HPDE6-E6E7 (cell line): Measurements from ENCODE around the gene LAMB2.

Experiments used
- DNase-seq: peaks from one replicate; pipeline ENCODE4 v3.0.0; 2011; ENCODE audit warnings: missing footprints; ENCODE audit errors: extremely low spot score

Gene LAMB2

GRCh38 chr3:49132437-49133225 lies at the start of gene LAMB2:
Gene LAMB2, minus strand, starts transcription at chr3:49133050. Its CDS starts 183 bp downstream, at chr3:49132867.
- DNase-seq: no peak

GRCh38 chr3:49181351-49181750 lies 48.5 kb upstream of the LAMB2 start:
- DNase-seq: no peak

GRCh38 chr3:49180116-49180515 lies 47.3 kb upstream of the LAMB2 start:
- DNase-seq: no peak

- DNase-seq: no peak
Measured at GRCh38 chr3:49177073-49177472, 44.2 kb upstream of the LAMB2 start.

GRCh38 chr3:49175530-49175929 lies 42.7 kb upstream of the LAMB2 start:
- no peak for DNase-seq

GRCh38 chr3:49174397-49174985 lies 41.6 kb upstream of the LAMB2 start:
- no peak for DNase-seq

- no peak for DNase-seq
Measured at GRCh38 chr3:49173792-49174170, 40.9 kb upstream of the LAMB2 start.

- no peak for DNase-seq
Measured at GRCh38 chr3:49173116-49173791, 40.4 kb upstream of the LAMB2 start.

GRCh38 chr3:49172551-49173041 lies 39.7 kb upstream of the LAMB2 start:
- no peak for DNase-seq

- no peak for DNase-seq
Measured at GRCh38 chr3:49171775-49172500, 39.1 kb upstream of the LAMB2 start.

- no peak for DNase-seq
Measured at GRCh38 chr3:49171119-49171774, 38.4 kb upstream of the LAMB2 start, which contains the start of gene KLHDC8B. Gene KLHDC8B, plus strand, starts transcription at chr3:49171598. Its CDS starts 1,172 bp downstream, at chr3:49172770.

GRCh38 chr3:49170744-49171118 lies 37.9 kb upstream of the LAMB2 start:
- DNase-seq: no peak

- DNase-seq: no peak
Measured at GRCh38 chr3:49166752-49167556, 34.1 kb upstream of the LAMB2 start.

GRCh38 chr3:49165771-49166751 lies 33.2 kb upstream of the LAMB2 start, which contains the start of gene CCDC71:
Gene CCDC71, minus strand, starts transcription at chr3:49166331. Its CDS starts 2,123 bp downstream, at chr3:49164208.
- DNase-seq: no peak

GRCh38 chr3:49164983-49165720 lies 32.3 kb upstream of the LAMB2 start:
- no peak for DNase-seq

GRCh38 chr3:49163609-49164008 lies 30.8 kb upstream of the LAMB2 start:
- no peak for DNase-seq

GRCh38 chr3:49162751-49163419 lies 30.0 kb upstream of the LAMB2 start:
- DNase-seq: no peak
